IMR-90 (cell line): ENCODE data around the gene DENND6A.

Source experiments
- MXI1 ChIP-seq: IDR thresholded peaks from 2 replicates; pipeline ENCODE4 v1.6.1; 2012; ENCODE audit warnings: low read depth, mild to moderate bottlenecking, low read length, moderate library complexity, borderline replicate concordance
- RAD21 ChIP-seq: IDR thresholded peaks from 2 replicates; pipeline ENCODE4 v1.6.1; 2012; ENCODE audit warnings: low read length, improper control_type of control experiment
- RCOR1 ChIP-seq: IDR thresholded peaks from 2 replicates; pipeline ENCODE4 v1.6.1; 2012; ENCODE audit warnings: mild to moderate bottlenecking, low read length, improper control_type of control experiment; ENCODE audit not compliant: insufficient replicate concordance
- USF2 ChIP-seq: fragments of 150-350 bp; IDR thresholded peaks from 2 replicates; pipeline ENCODE4 v1.6.1; 2017; ENCODE audit warnings: mild to moderate bottlenecking, antibody characterized with exemption, low read length, low read depth

DNA sequence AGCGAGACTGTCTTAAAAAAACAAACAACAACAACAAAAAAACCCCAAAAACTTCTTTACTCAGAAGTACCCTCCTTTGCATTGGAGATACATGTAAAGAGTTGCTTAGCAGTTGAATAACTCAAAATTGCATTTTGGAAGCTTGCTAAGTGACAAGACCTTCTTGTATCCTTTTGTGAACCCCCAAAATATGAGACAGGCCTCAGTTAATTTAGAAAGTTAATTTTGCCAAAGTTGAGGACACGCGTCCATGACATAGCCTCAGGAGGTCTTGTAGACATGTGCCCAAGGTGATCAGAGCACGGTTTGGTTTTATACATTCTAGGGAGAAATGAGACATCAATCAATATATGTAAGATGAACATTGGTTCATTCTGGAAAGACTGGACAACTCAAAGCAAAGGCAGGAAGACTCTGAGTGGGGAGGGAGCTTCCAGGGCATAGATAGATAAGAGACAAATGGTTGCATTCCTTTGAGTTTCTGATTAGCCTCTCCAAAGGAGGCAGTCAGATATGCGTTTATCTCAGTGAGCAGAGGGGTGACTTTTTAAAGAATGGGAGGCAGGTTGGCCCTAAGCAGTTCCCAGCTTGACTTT is 94.0 kb downstream of the DENND6A start:
- TF ChIP-seq RCOR1, result no peak
- TF ChIP-seq MXI1, result no peak
- no peak for TF ChIP-seq USF2
- no peak for TF ChIP-seq RAD21
